ENCODE measurements around the gene SERTAD2. TPM values are rescaled to one million over a fixed set of nuclear protein-coding genes. Genes with fewer than 3 reads are reported as not detected.
A peak's percentile ranks its signal among the peaks of the same experiment; 100 is the strongest.

The SERTAD2 gene
- total RNA-seq, 1 donor from 2014 or later = 20.3 TPM

GRCh38 chr2:64606479-64607363 lies 47.0 kb downstream of the SERTAD2 start:
- no peak overlapping the region for H3K27ac Mint-ChIP-seq (ENCODE audit: unreplicated experiment)
- TF ChIP-seq CTCF (IDR thresholded peaks at IDR 0.05) = no peak
- H3K27me3 Mint-ChIP-seq (ENCODE audit: low read depth) = no peaks in the 10 kb centered on the region
- H3K9me3 Mint-ChIP-seq (ENCODE audit: low read depth) = peaks cover 11% of the 10 kb centered on the region
- peaks cover 13% of the 10 kb centered on the region for H3K4me1 Mint-ChIP-seq (ENCODE audit: low read depth)
- no peak overlapping the region for H3K4me3 Mint-ChIP-seq (ENCODE audit: unreplicated experiment)
- H3K36me3 Mint-ChIP-seq (ENCODE audit: low read depth) = no peaks in the 10 kb centered on the region
- DNase-seq (ENCODE audit: low spot score) = peak; percentile 87

GRCh38 chr2:64605991-64606478 lies 47.7 kb downstream of the SERTAD2 start:
- H3K4me1 Mint-ChIP-seq (ENCODE audit: low read depth) = peaks cover 13% of the 10 kb centered on the region
- no peak for TF ChIP-seq CTCF (IDR thresholded peaks at IDR 0.05)
- no peak overlapping the region for H3K27ac Mint-ChIP-seq (ENCODE audit: unreplicated experiment)
- H3K4me3 Mint-ChIP-seq (ENCODE audit: unreplicated experiment) = no peak overlapping the region
- H3K9me3 Mint-ChIP-seq (ENCODE audit: low read depth) = peaks cover 11% of the 10 kb centered on the region
- H3K27me3 Mint-ChIP-seq (ENCODE audit: low read depth) = no peaks in the 10 kb centered on the region
- no peaks in the 10 kb centered on the region for H3K36me3 Mint-ChIP-seq (ENCODE audit: low read depth)
- DNase-seq (ENCODE audit: low spot score) = no peak

- TF ChIP-seq CTCF (IDR thresholded peaks at IDR 0.05) = no peak
- peaks cover 11% of the 10 kb centered on the region for H3K9me3 Mint-ChIP-seq (ENCODE audit: low read depth)
- no peaks in the 10 kb centered on the region for H3K36me3 Mint-ChIP-seq (ENCODE audit: low read depth)
These were observed 48.7 kb downstream of the SERTAD2 start for GRCh38 chr2:64605026-64605471.

GRCh38 chr2:64604155-64604554 lies 49.6 kb downstream of the SERTAD2 start:
- Mint-ChIP-seq H3K4me1 (ENCODE audit: low read depth) (peaks cover 15% of the 10 kb centered on the region), H3K36me3 (ENCODE audit: low read depth) (no peaks in the 10 kb centered on the region), H3K27me3 (ENCODE audit: low read depth) (no peaks in the 10 kb centered on the region), H3K9me3 (ENCODE audit: low read depth) (peaks cover 11% of the 10 kb centered on the region), H3K27ac (ENCODE audit: unreplicated experiment) (no peak overlapping the region), H3K4me3 (ENCODE audit: unreplicated experiment) (no peak overlapping the region)
- no peak for DNase-seq (ENCODE audit: low spot score)
- no peak for TF ChIP-seq CTCF (IDR thresholded peaks at IDR 0.05)

More at GRCh38 chr2:64605026-64605471, 48.7 kb downstream of the SERTAD2 start:
- H3K27me3 Mint-ChIP-seq (ENCODE audit: low read depth) = no peaks in the 10 kb centered on the region
- H3K4me3 Mint-ChIP-seq (ENCODE audit: unreplicated experiment) = no peak overlapping the region
- H3K27ac Mint-ChIP-seq (ENCODE audit: unreplicated experiment) = no peak overlapping the region
- DNase-seq (ENCODE audit: low spot score) = no peak
- H3K4me1 Mint-ChIP-seq (ENCODE audit: low read depth) = peaks cover 13% of the 10 kb centered on the region

- Mint-ChIP-seq H3K36me3 (ENCODE audit: low read depth) (no peaks in the 10 kb centered on the region), H3K9me3 (ENCODE audit: low read depth) (peaks cover 11% of the 10 kb centered on the region), H3K27me3 (ENCODE audit: low read depth) (no peaks in the 10 kb centered on the region), H3K27ac (ENCODE audit: unreplicated experiment) (no peak overlapping the region), H3K4me1 (ENCODE audit: low read depth) (peaks cover 15% of the 10 kb centered on the region), H3K4me3 (ENCODE audit: unreplicated experiment) (no peak overlapping the region)
- DNase-seq (ENCODE audit: low spot score) = no peak
- TF ChIP-seq CTCF (IDR thresholded peaks at IDR 0.05) = no peak
These were observed 51.3 kb downstream of the SERTAD2 start for GRCh38 chr2:64602436-64602835.
